Gastrocnemius medialis (tissue), 4 donors: ENCODE results near the gene GAREM1. TPM values are rescaled to one million over a fixed set of nuclear protein-coding genes. Genes with fewer than 3 reads are reported as not detected.

ENCODE experiments used
- ATAC-seq, 2 donors: fragments of 150-250 bp; one replicate each; pipeline ENCODE4 v1.9.1; 2016
- DNase-seq, 2 donors: peaks; one replicate each; pipeline ENCODE4 v3.0.0-alpha.2; 2019
- H3K27ac ChIP-seq, 4 donors: fragments of 200-600 bp; sonication (generic); 1 replicate in 1 of 4; 2 replicates in 3 of 4; pipeline ENCODE4 v1.5.1; 2016 to 2018; ENCODE audit warnings: mild to moderate bottlenecking in 2 of 4, moderate library complexity in 1 of 4
- H3K27me3 ChIP-seq, 3 donors: fragments of 200-600 bp; sonication (generic) in 2 of 3; 1 replicate in 1 of 3; 2 replicates in 2 of 3; pipeline versions ENCODE4 v1.5.1 to v1.6.0; 2016 to 2019; ENCODE audit warnings: mild to moderate bottlenecking in 1 of 3, moderate library complexity in 1 of 3
- H3K36me3 ChIP-seq, 2 donors: fragments of 200-600 bp; sonication (generic) in 1 of 2; one replicate each; pipeline ENCODE4 v1.5.1; 2017 to 2018
- H3K4me1 ChIP-seq, 2 donors: fragments of 200-600 bp; sonication (generic) in 1 of 2; one replicate each; pipeline ENCODE4 v1.5.1; 2016 to 2017; ENCODE audit warnings: mild to moderate bottlenecking in 2 of 2
- H3K4me3 ChIP-seq, 4 donors: fragments of 200-600 bp; sonication (generic) in 3 of 4; 1 replicate in 1 of 4; 2 replicates in 3 of 4; pipeline ENCODE4 v1.5.1; 2016 to 2019; ENCODE audit warnings: mild to moderate bottlenecking in 2 of 4
- H3K9me3 ChIP-seq, 3 donors: fragments of 200-600 bp; sonication (generic) in 2 of 3; 1 replicate in 1 of 3; 2 replicates in 2 of 3; pipeline ENCODE4 v1.5.1; 2016 to 2019
- CTCF ChIP-seq, 5 experiments: fragments of 450-650 bp in 3 of 5; fragments of 200-600 bp in 2 of 5; sonication (generic) in 2 of 5; IDR thresholded peaks in 4 of 5; conservative IDR thresholded peaks in 1 of 5; 1 replicate in 4 of 5; 2 replicates in 1 of 5; pipeline ENCODE4 v1.5.1; 2016 to 2019; ENCODE audit warnings: antibody characterized with exemption in 5 of 5, mild to moderate bottlenecking in 3 of 5, moderate library complexity in 3 of 5
- POLR2A ChIP-seq, 2 donors: fragments of 450-650 bp; IDR thresholded peaks; one replicate each; pipeline ENCODE4 v1.6.1; 2017; ENCODE audit warnings: antibody characterized with exemption in 2 of 2, mild to moderate bottlenecking in 2 of 2, moderate library complexity in 2 of 2
- in situ Hi-C, 4 donors: fragments of 200-750 bp; cut with MboI; loops; one replicate each; pipeline versions ENCODE4 v1.15.0 to v1.8.0; 2017; ENCODE audit warnings: low sequenced_read_pairs in 4 of 4
- intact Hi-C: fragments of 100-400 bp; cut with DNase I; formaldehyde crosslinking; loops from one replicate; pipeline ENCODE4 v1.15.1; 2023; ENCODE audit warnings: low total_unique reads
- total RNA-seq, 4 donors: library from RNA; depleted of rRNA; stranded (reverse); fragments of >200 nt; gene quantifications; one replicate each; pipeline versions ENCODE4 v1.1.0 to v1.2.3, GENCODE V29; 2016

The GAREM1 gene
- total RNA-seq, 4 donors from 2014 or later = 13.4 to 21.9 (median 16.4) TPM

- in situ Hi-C loops = loop anchor here (5.0 to 10.0 kb wide), 4 partner anchors 186 to 318 kb away; no protein-coding TSS in a partner anchor
Measured at GRCh38 chr18:32472841-32473240, 2.2 kb upstream of the GAREM1 start.

GRCh38 chr18:32470460-32470713, 295 bp downstream of the GAREM1 start:
- DNase-seq (no peak), ATAC-seq (peak; percentile 55 to 62)
- peak overlapping the region; percentile 82 to 92 (median 88) for H3K27ac ChIP-seq
- in situ Hi-C loops = loop anchor here (5.0 to 10.0 kb wide), 4 partner anchors 183 to 316 kb away; no protein-coding TSS in a partner anchor
- H3K9me3 ChIP-seq = no peaks in the 10 kb centered on the region
- peaks cover 22 to 36% of the 10 kb centered on the region in 2 donors for H3K4me1 ChIP-seq
- intact Hi-C loops = loop anchor here (2.0 to 5.0 kb wide), 4 partner anchors 77 to 528 kb away; partner anchors contain the start of gene TRAPPC8
- no peaks in the 10 kb centered on the region for H3K27me3 ChIP-seq
- no peak for TF ChIP-seq POLR2A (IDR thresholded peaks at IDR 0.05)
- no peak for TF ChIP-seq CTCF (IDR thresholded peaks at IDR 0.05 in 4 of 5, conservative IDR thresholded peaks at IDR 0.05 in 1 of 5)
- no peaks in the 10 kb centered on the region for H3K36me3 ChIP-seq
- peak overlapping the region; percentile 76 to 84 (median 81) for H3K4me3 ChIP-seq

More at GRCh38 chr18:32472841-32473240, 2.2 kb upstream of the GAREM1 start:
- no peak overlapping the region for H3K4me3 ChIP-seq
- intact Hi-C loops = loop anchor here (5.0 kb wide), 2 partner anchors 74 to 531 kb away; partner anchors contain the start of gene TRAPPC8
- DNase-seq (no peak), ATAC-seq (no peak)
- H3K27ac ChIP-seq = no peak overlapping the region
- peaks cover 13 to 28% of the 10 kb centered on the region in 2 donors for H3K4me1 ChIP-seq
- H3K36me3 ChIP-seq = no peaks in the 10 kb centered on the region
- no peak for TF ChIP-seq POLR2A (IDR thresholded peaks at IDR 0.05)
- no peak for TF ChIP-seq CTCF (IDR thresholded peaks at IDR 0.05 in 4 of 5, conservative IDR thresholded peaks at IDR 0.05 in 1 of 5)
- H3K9me3 ChIP-seq = no peaks in the 10 kb centered on the region
- no peaks in the 10 kb centered on the region for H3K27me3 ChIP-seq

- in situ Hi-C loops = loop anchor here (5.0 to 10.0 kb wide), 4 partner anchors 183 to 315 kb away; no protein-coding TSS in a partner anchor
- Histone ChIP-seq H3K4me3 (peak overlapping the region; percentile 76 to 84 (median 81)), H3K9me3 (no peaks in the 10 kb centered on the region), H3K36me3 (no peaks in the 10 kb centered on the region), H3K27ac (peak overlapping the region; percentile 82 to 92 (median 88)), H3K4me1 (peaks cover 22 to 36% of the 10 kb centered on the region in 2 donors), H3K27me3 (no peaks in the 10 kb centered on the region)
- intact Hi-C loops = loop anchor here (2.0 to 5.0 kb wide), 5 partner anchors 77 to 528 kb away; partner anchors contain the start of genes RNF138 and TRAPPC8
- DNase-seq (peak; percentile 6 to 41), ATAC-seq (peak; percentile 27 to 37)
- TF ChIP-seq CTCF (IDR thresholded peaks at IDR 0.05 in 4 of 5, conservative IDR thresholded peaks at IDR 0.05 in 1 of 5) = no peak
- no peak for TF ChIP-seq POLR2A (IDR thresholded peaks at IDR 0.05)
Measured at GRCh38 chr18:32469691-32470459, 807 bp downstream of the GAREM1 start.

- H3K36me3 ChIP-seq = no peaks in the 10 kb centered on the region
- peaks cover 22 to 36% of the 10 kb centered on the region in 2 donors for H3K4me1 ChIP-seq
- H3K27ac ChIP-seq = peak overlapping the region; percentile 82 to 92 (median 88)
- DNase-seq (peak; percentile 18 to 53), ATAC-seq (peak; percentile 32 to 36)
- in situ Hi-C loops = no loop called here
- TF ChIP-seq POLR2A (IDR thresholded peaks at IDR 0.05) (no peak), CTCF (IDR thresholded peaks at IDR 0.05 in 4 of 5, conservative IDR thresholded peaks at IDR 0.05 in 1 of 5) (peak in 3 of 5 experiments; percentile 10 to 40 (median 30))
- H3K27me3 ChIP-seq = no peaks in the 10 kb centered on the region
- intact Hi-C loops = loop anchor here (5.0 kb wide), 1 partner anchor 377 kb away; the partner anchor contains the start of gene RNF138
- H3K4me3 ChIP-seq = peak overlapping the region; percentile 76 to 84 (median 81)
- H3K9me3 ChIP-seq = no peaks in the 10 kb centered on the region
Measured at GRCh38 chr18:32469190-32469651, 1.5 kb downstream of the GAREM1 start.
